Kidney (tissue), 14 donors: ENCODE measurements around the gene C11orf91. TPM values are rescaled to one million over a fixed set of nuclear protein-coding genes. Genes with fewer than 3 reads are reported as not detected.

Source experiments
- DNase-seq, 5 donors: peaks; one replicate each; pipeline ENCODE4 v3.0.0-alpha.2; 2013 to 2020
- FAIRE-seq: peaks from 2 replicates; lab custom pipeline; 2012; peaks lifted over from hg19 to GRCh38; lab: Jason Lieb, UNC
- H3K27ac ChIP-seq, 2 donors: one replicate each; pipeline ENCODE4 v1.7.0; 2013; ENCODE audit warnings: low read depth in 2 of 2, low read length in 2 of 2, inconsistent platforms in 1 of 2
- H3K27me3 ChIP-seq: one replicate; pipeline ENCODE4 v1.7.1; 2013; ENCODE audit warnings: low read length, inconsistent platforms; ENCODE audit not compliant: control insufficient read depth, insufficient read depth
- H3K36me3 ChIP-seq, 3 donors: one replicate each; pipeline versions ENCODE4 v1.7.0 to v1.7.1; 2013; ENCODE audit warnings: low read length in 3 of 3, control low read depth in 1 of 3, inconsistent platforms in 1 of 3; ENCODE audit not compliant: insufficient read depth in 3 of 3, control insufficient read depth in 2 of 3
- H3K4me1 ChIP-seq, 3 donors: one replicate each; pipeline versions ENCODE4 v1.7.0 to v1.7.1; 2013; ENCODE audit warnings: low read length in 3 of 3, inconsistent platforms in 1 of 3, low read depth in 1 of 3; ENCODE audit not compliant: control insufficient read depth in 2 of 3, insufficient read depth in 2 of 3
- H3K4me3 ChIP-seq, 3 donors: one replicate each; pipeline versions ENCODE4 v1.7.0 to v1.8.1; 2013; ENCODE audit warnings: low read length in 3 of 3, control low read depth in 1 of 3, inconsistent platforms in 1 of 3
- H3K9ac ChIP-seq, 3 donors: one replicate each; pipeline versions ENCODE4 v1.7.0 to v1.7.1; 2013; ENCODE audit warnings: low read length in 3 of 3, control low read depth in 1 of 3, inconsistent platforms in 1 of 3
- H3K9me3 ChIP-seq, 3 donors: one replicate each; pipeline versions ENCODE4 v1.7.0 to v1.7.1; 2013; ENCODE audit warnings: low read length in 3 of 3, control low read depth in 1 of 3, inconsistent platforms in 1 of 3; ENCODE audit not compliant: control insufficient read depth in 2 of 3, insufficient read depth in 1 of 3
- CTCF ChIP-seq: IDR thresholded peaks from 3 replicates; pipeline ENCODE4 v1.5.1; 2012; ENCODE audit warnings: mild to moderate bottlenecking, moderate library complexity, borderline replicate concordance; ENCODE audit not compliant: insufficient read depth; ENCODE audit errors: extremely low read depth
- intact Hi-C: fragments of 100-400 bp; cut with DNase I; formaldehyde crosslinking; loops from one replicate; pipeline ENCODE4 v1.11.1; 2022
- polyA plus RNA-seq: library from polyadenylated mRNA; stranded (reverse); fragments of 350-450 nt; fragmentation: Illumina TruSeq; extraction: RNeasy Lipid Tissue Mini Kit (QIAGEN cat#74804); gene quantifications from one replicate; pipeline ENCODE4 v1.2.3, GENCODE V29; 2014; ENCODE audit warnings: low read depth, low replicate concordance; ENCODE audit not compliant: insufficient read depth
- total RNA-seq: library from RNA; stranded (reverse); fragmentation: NEBNext Ultra II Directional; extraction: Animal tissue kit (Norgen Biotek cat#: 25700); gene quantifications from one replicate; pipeline ENCODE4 v1.2.1, GENCODE V29; 2021
- donor health status: control.
- donor health status: control.
- donor health status: control.
- donor health status: control.
- donor health status: control.
- donor health status: DM: yes; HTN: yes; CAD: no.
- donor health status: Normal renal cell carcinoma (clear cell type).

C11orf91 gene
- total and polyA plus RNA-seq, 2 donors from 2014 or later: not detected

- no peak for TF ChIP-seq CTCF
- Histone ChIP-seq H3K9ac (peak overlapping the region in 1 of 3 donors; percentile 37), H3K9me3 (no peaks in the 10 kb centered on the region), H3K27ac (peak overlapping the region; percentile 88 to 91), H3K4me3 (no peak overlapping the region), H3K27me3 (no peaks in the 10 kb centered on the region), H3K36me3 (peaks cover 0 to 11% (median 3%) of the 10 kb centered on the region in 3 donors), H3K4me1 (peaks cover 6 to 59% (median 30%) of the 10 kb centered on the region in 3 donors)
- peak in 1 of 5 donors; percentile 25 for DNase-seq
- no peak for FAIRE-seq
- intact Hi-C loops: no loop called here
These were observed 2.6 kb upstream of the C11orf91 start for GRCh38 chr11:33703234-33703633.

GRCh38 chr11:33701302-33702230, 940 bp upstream of the C11orf91 start:
- Histone ChIP-seq H3K9me3 (no peaks in the 10 kb centered on the region), H3K27ac (peak overlapping the region; percentile 82 to 83), H3K4me1 (peaks cover 6 to 49% (median 32%) of the 10 kb centered on the region in 3 donors), H3K9ac (peak overlapping the region; percentile 13 to 51 (median 38)), H3K36me3 (peaks cover 0 to under 1% (median 0%) of the 10 kb centered on the region in 3 donors), H3K27me3 (no peaks in the 10 kb centered on the region), H3K4me3 (peak overlapping the region; percentile 49 to 58 (median 56))
- intact Hi-C loops: no loop called here
- FAIRE-seq: no peak
- DNase-seq: peak in 1 of 5 donors; percentile 77
- no peak for TF ChIP-seq CTCF

- Histone ChIP-seq H3K9me3 (no peaks in the 10 kb centered on the region), H3K4me3 (peak overlapping the region in 1 of 3 donors; percentile 19), H3K27me3 (no peaks in the 10 kb centered on the region), H3K4me1 (peaks cover 6 to 41% (median 34%) of the 10 kb centered on the region in 3 donors), H3K36me3 (no peaks in the 10 kb centered on the region), H3K9ac (no peak overlapping the region), H3K27ac (peak overlapping the region; percentile 56 to 64)
- intact Hi-C loops: no loop called here
- DNase-seq: peak in 2 of 5 donors; percentile 19 to 86
- FAIRE-seq: no peak
- no peak for TF ChIP-seq CTCF
These were observed 544 bp downstream of the C11orf91 start for GRCh38 chr11:33700063-33700501.
